ENCODE results near the gene MYH15. TPM values are rescaled to one million over a fixed set of nuclear protein-coding genes. Genes with fewer than 3 reads are reported as not detected.

Gene MYH15
- polyA plus RNA-seq, 1 donor from 2014 or later = 0.71 TPM

- Histone ChIP-seq H4K20me1 (ENCODE audit: insufficient read depth) (no peaks in the 10 kb centered on the region), H3K27me3 (ENCODE audit: insufficient read depth, low read depth, low read length) (no peaks in the 10 kb centered on the region), H3K36me3 (ENCODE audit: insufficient read depth, low read length) (no peaks in the 10 kb centered on the region), H3K4me2 (ENCODE audit: low read length) (no peak overlapping the region), H3K27ac (ENCODE audit: low read length) (no peak overlapping the region), H3K4me3 (ENCODE audit: low read length) (no peak overlapping the region), H2AFZ (ENCODE audit: low read depth, low read length) (no peak overlapping the region), H3F3A (ENCODE audit: insufficient read depth, low read length, poor library complexity, severe bottlenecking) (no peaks in the 10 kb centered on the region), H3K79me2 (replicated peaks; ENCODE audit: insufficient read depth, low read length) (no peaks in the 10 kb centered on the region), H3K9me2 (ENCODE audit: insufficient read depth, low read length) (no peaks in the 10 kb centered on the region), H3K9ac (ENCODE audit: low read length) (no peak overlapping the region), H3K9me3 (ENCODE audit: low read length) (no peaks in the 10 kb centered on the region)
- TF ChIP-seq EZH2 (IDR thresholded peaks at IDR 0.05; ENCODE audit: borderline replicate concordance, insufficient read depth, low read length, poor library complexity, severe bottlenecking) (no peak), EP300 (conservative IDR thresholded peaks at IDR 0.05; ENCODE audit: poor library complexity, severe bottlenecking) (no peak), RAD21 (conservative IDR thresholded peaks at IDR 0.05) (no peak), TAF1 (IDR thresholded peaks at IDR 0.05; ENCODE audit: low read depth) (no peak), MXI1 (conservative IDR thresholded peaks at IDR 0.05; ENCODE audit: poor library complexity, severe bottlenecking) (no peak), CTCF (IDR thresholded peaks at IDR 0.05; ENCODE audit: poor library complexity, severe bottlenecking) (no peak), POLR2AphosphoS5 (IDR thresholded peaks at IDR 0.05) (no peak), SMC3 (conservative IDR thresholded peaks at IDR 0.05; ENCODE audit: poor library complexity) (no peak), REST (IDR thresholded peaks at IDR 0.05; ENCODE audit: borderline replicate concordance) (no peak)
These were observed 167.4 kb downstream of the MYH15 start for GRCh38 chr3:108342837-108343486.

- H3K9ac ChIP-seq (ENCODE audit: low read length) = no peak overlapping the region
These were observed 168.5 kb downstream of the MYH15 start for GRCh38 chr3:108341911-108342310.

More at GRCh38 chr3:108341911-108342310, 168.5 kb downstream of the MYH15 start:
- H3F3A ChIP-seq (ENCODE audit: insufficient read depth, low read length, poor library complexity, severe bottlenecking) = no peaks in the 10 kb centered on the region
- H3K9me3 ChIP-seq (ENCODE audit: low read length) = no peaks in the 10 kb centered on the region
- no peaks in the 10 kb centered on the region for H3K27me3 ChIP-seq (ENCODE audit: insufficient read depth, low read depth, low read length)
- H3K9me2 ChIP-seq (ENCODE audit: insufficient read depth, low read length) = no peaks in the 10 kb centered on the region
- H3K79me2 ChIP-seq (replicated peaks; ENCODE audit: insufficient read depth, low read length) = no peaks in the 10 kb centered on the region
- TF ChIP-seq CTCF (IDR thresholded peaks at IDR 0.05; ENCODE audit: poor library complexity, severe bottlenecking) (no peak), EP300 (conservative IDR thresholded peaks at IDR 0.05; ENCODE audit: poor library complexity, severe bottlenecking) (no peak), SMC3 (conservative IDR thresholded peaks at IDR 0.05; ENCODE audit: poor library complexity) (no peak), REST (IDR thresholded peaks at IDR 0.05; ENCODE audit: borderline replicate concordance) (no peak), RAD21 (conservative IDR thresholded peaks at IDR 0.05) (no peak), MXI1 (conservative IDR thresholded peaks at IDR 0.05; ENCODE audit: poor library complexity, severe bottlenecking) (no peak), TAF1 (IDR thresholded peaks at IDR 0.05; ENCODE audit: low read depth) (no peak), POLR2AphosphoS5 (IDR thresholded peaks at IDR 0.05) (no peak), EZH2 (IDR thresholded peaks at IDR 0.05; ENCODE audit: borderline replicate concordance, insufficient read depth, low read length, poor library complexity, severe bottlenecking) (no peak)
- no peak overlapping the region for H2AFZ ChIP-seq (ENCODE audit: low read depth, low read length)
- H3K36me3 ChIP-seq (ENCODE audit: insufficient read depth, low read length) = no peaks in the 10 kb centered on the region
- H3K27ac ChIP-seq (ENCODE audit: low read length) = no peak overlapping the region
- H3K4me3 ChIP-seq (ENCODE audit: low read length) = no peak overlapping the region
- H4K20me1 ChIP-seq (ENCODE audit: insufficient read depth) = no peaks in the 10 kb centered on the region
- H3K4me2 ChIP-seq (ENCODE audit: low read length) = no peak overlapping the region
